Neural progenitor cell (in vitro differentiated cells): ENCODE data around the gene ME2. TPM values are rescaled to one million over a fixed set of nuclear protein-coding genes. Genes with fewer than 3 reads are reported as not detected.

Source experiments
- DNase-seq: peaks from one replicate; pipeline ENCODE4 v3.0.0-alpha.2; 2016; ENCODE audit warnings: low spot score
- H2AFZ ChIP-seq: fragments of 200-600 bp; sonication (generic); replicated peaks from 2 replicates; pipeline ENCODE4 v1.6.1; 2016; ENCODE audit warnings: antibody characterized with exemption
- H3F3A ChIP-seq: fragments of 200-600 bp; sonication (generic); 2 replicates; pipeline ENCODE4 v1.6.1; 2016; ENCODE audit warnings: antibody characterized with exemption, low read depth
- H3K27ac ChIP-seq: fragments of 200-600 bp; sonication (generic); 2 replicates; pipeline ENCODE4 v1.5.1; 2016; ENCODE audit warnings: mild to moderate bottlenecking
- H3K27me3 ChIP-seq: fragments of 200-600 bp; sonication (generic); 2 replicates; pipeline ENCODE4 v1.6.1; 2016; ENCODE audit warnings: mild to moderate bottlenecking, moderate library complexity
- H3K36me3 ChIP-seq: fragments of 200-600 bp; sonication (generic); 2 replicates; pipeline ENCODE4 v1.5.1; 2016
- H3K4me1 ChIP-seq: fragments of 200-600 bp; sonication (generic); 2 replicates; pipeline ENCODE4 v1.6.1; 2016; ENCODE audit warnings: mixed run types
- H3K4me2 ChIP-seq: fragments of 200-600 bp; sonication (generic); 2 replicates; pipeline ENCODE4 v1.6.1; 2016
- H3K4me3 ChIP-seq: fragments of 200-600 bp; sonication (generic); 2 replicates; pipeline ENCODE4 v1.5.1; 2016
- H3K79me2 ChIP-seq: fragments of 200-600 bp; sonication (generic); 2 replicates; pipeline ENCODE4 v1.6.1; 2016; ENCODE audit warnings: low read depth
- H3K9ac ChIP-seq: fragments of 200-600 bp; sonication (generic); 2 replicates; pipeline ENCODE4 v1.6.1; 2016
- H3K9me3 ChIP-seq: fragments of 200-600 bp; sonication (generic); 2 replicates; pipeline ENCODE4 v1.5.1; 2016; ENCODE audit warnings: low read depth
- H4K20me1 ChIP-seq: fragments of 200-600 bp; sonication (generic); 2 replicates; pipeline ENCODE4 v1.6.1; 2016; ENCODE audit warnings: low read depth
- H3K27ac Mint-ChIP-seq: 3 replicates; pipeline ENCODE4 v1.8.0; 2021; ENCODE audit warnings: mixed read lengths
- H3K27me3 Mint-ChIP-seq: 2 replicates; pipeline ENCODE4 v1.8.0; 2022; ENCODE audit warnings: low read depth, mild to moderate bottlenecking, inconsistent platforms, moderate library complexity, mixed read lengths; ENCODE audit not compliant: insufficient read depth
- H3K36me3 Mint-ChIP-seq: 3 replicates; pipeline ENCODE4 v1.8.0; 2021; ENCODE audit warnings: mixed read lengths
- H3K4me1 Mint-ChIP-seq: 3 replicates; pipeline ENCODE4 v1.8.0; 2021; ENCODE audit warnings: mixed read lengths
- H3K4me3 Mint-ChIP-seq: 3 replicates; pipeline ENCODE4 v1.8.0; 2021; ENCODE audit warnings: mild to moderate bottlenecking, moderate library complexity, mixed read lengths
- H3K9me3 Mint-ChIP-seq: 3 replicates; pipeline ENCODE4 v1.8.0; 2020; ENCODE audit warnings: mixed read lengths
- EZH2 ChIP-seq: fragments of 200-600 bp; sonication (generic); IDR thresholded peaks from 2 replicates; pipeline ENCODE4 v1.6.1; 2017; ENCODE audit warnings: antibody characterized with exemption, mild to moderate bottlenecking, moderate library complexity
- EZH2phosphoT487 ChIP-seq: fragments of 200-600 bp; sonication (generic); IDR thresholded peaks from 2 replicates; pipeline ENCODE4 v1.6.1; 2017; ENCODE audit warnings: antibody characterized with exemption
- total RNA-seq: library from RNA; depleted of rRNA; stranded (reverse); fragments of >200 nt; gene quantifications from 2 replicates; pipeline ENCODE4 v1.2.3, GENCODE V29; 2015; ENCODE audit warnings: low replicate concordance
- TF ChIP-seq, protein P1 (sequence below): fragments of 200-600 bp; sonication (generic); IDR thresholded peaks from 2 replicates; pipeline ENCODE4 v1.5.1; 2017; ENCODE audit warnings: antibody characterized with exemption, mild to moderate bottlenecking

The ME2 gene
- total RNA-seq, 1 donor from 2014 or later, result 129 TPM

DNA sequence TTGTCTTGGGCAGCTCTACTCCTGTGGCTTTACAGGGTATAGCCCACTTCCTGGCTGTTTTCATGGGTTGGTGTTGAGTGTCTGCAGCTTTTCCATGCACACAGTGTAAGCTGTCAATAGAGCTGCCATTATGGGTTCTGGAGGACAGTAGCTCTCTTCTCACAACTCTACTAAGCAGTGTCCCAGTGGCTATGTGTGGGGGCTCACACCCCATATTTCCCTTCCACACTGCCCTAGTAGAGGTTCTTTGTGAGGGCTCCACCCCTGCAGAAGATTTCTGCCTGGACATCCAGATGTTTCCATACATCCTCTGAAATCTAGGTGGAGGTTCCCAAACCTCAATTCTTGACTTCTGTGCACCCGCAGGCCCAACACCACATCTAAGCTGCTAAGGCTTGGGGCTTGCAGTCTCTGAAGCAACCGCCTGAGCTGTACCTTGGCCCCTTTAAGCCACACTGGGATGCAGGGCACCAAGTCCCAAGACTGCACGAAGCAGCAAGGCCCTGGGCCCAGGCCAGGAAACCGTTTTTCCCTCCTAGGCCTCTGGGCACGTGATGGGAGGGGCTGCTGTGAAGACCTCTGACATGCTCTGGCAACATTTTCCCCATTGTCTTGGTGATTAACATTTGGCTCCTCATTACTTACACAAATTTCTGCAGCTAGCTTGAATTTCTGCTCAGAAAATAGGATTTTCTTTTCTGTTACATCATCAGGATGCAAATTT, 98.3 kb downstream of the ME2 start:
- no peaks in the 10 kb centered on the region for H3K9me3 ChIP-seq
- no peak overlapping the region for H3K4me3 Mint-ChIP-seq
- H3K27ac ChIP-seq, result no peak overlapping the region
- H3K4me1 Mint-ChIP-seq, result no peaks in the 10 kb centered on the region
- no peak overlapping the region for H3K4me3 ChIP-seq
- no peaks in the 10 kb centered on the region for H3K27me3 ChIP-seq
- no peaks in the 10 kb centered on the region for H3F3A ChIP-seq
- H3K79me2 ChIP-seq, result no peaks in the 10 kb centered on the region
- DNase-seq, result no peak
- no peak overlapping the region for H3K27ac Mint-ChIP-seq
- no peaks in the 10 kb centered on the region for H4K20me1 ChIP-seq
- H3K36me3 Mint-ChIP-seq, result peaks cover 56% of the 10 kb centered on the region
- H3K4me2 ChIP-seq, result no peak overlapping the region
- peaks cover 25% of the 10 kb centered on the region for H3K9me3 Mint-ChIP-seq
- peaks cover 22% of the 10 kb centered on the region for H3K36me3 ChIP-seq
- TF ChIP-seq, protein P1, sequence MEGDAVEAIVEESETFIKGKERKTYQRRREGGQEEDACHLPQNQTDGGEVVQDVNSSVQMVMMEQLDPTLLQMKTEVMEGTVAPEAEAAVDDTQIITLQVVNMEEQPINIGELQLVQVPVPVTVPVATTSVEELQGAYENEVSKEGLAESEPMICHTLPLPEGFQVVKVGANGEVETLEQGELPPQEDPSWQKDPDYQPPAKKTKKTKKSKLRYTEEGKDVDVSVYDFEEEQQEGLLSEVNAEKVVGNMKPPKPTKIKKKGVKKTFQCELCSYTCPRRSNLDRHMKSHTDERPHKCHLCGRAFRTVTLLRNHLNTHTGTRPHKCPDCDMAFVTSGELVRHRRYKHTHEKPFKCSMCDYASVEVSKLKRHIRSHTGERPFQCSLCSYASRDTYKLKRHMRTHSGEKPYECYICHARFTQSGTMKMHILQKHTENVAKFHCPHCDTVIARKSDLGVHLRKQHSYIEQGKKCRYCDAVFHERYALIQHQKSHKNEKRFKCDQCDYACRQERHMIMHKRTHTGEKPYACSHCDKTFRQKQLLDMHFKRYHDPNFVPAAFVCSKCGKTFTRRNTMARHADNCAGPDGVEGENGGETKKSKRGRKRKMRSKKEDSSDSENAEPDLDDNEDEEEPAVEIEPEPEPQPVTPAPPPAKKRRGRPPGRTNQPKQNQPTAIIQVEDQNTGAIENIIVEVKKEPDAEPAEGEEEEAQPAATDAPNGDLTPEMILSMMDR, result no peak
- no peak for TF ChIP-seq EZH2
- TF ChIP-seq EZH2phosphoT487, result no peak
- H2AFZ ChIP-seq, result no peak overlapping the region
- H3K27me3 Mint-ChIP-seq, result no peaks in the 10 kb centered on the region
- H3K9ac ChIP-seq, result no peak overlapping the region
- no peaks in the 10 kb centered on the region for H3K4me1 ChIP-seq

DNA sequence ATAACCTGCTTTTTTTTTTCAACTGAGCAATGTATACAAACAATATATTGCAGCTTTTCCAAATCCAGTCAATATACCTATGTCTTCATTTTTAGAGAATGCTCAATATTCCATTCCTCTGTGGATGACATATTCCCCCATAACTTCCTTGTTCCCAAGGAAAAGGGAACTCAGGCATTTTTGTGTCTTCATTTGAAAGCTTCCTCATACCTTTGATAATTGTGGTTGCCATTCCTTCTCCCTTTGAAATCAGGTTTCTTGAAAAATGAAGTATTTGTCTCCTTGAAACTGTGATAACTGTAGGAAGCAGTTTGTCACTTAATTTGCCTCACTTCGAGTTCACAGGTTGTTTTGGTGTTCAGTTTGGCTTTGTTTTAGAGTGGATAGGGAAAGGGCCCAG, 102.5 kb downstream of the ME2 start:
- no peak overlapping the region for H3K4me3 ChIP-seq
- H3K9ac ChIP-seq, result no peak overlapping the region
- TF ChIP-seq EZH2 (no peak), EZH2phosphoT487 (no peak)
- TF ChIP-seq, protein P1, result no peak
- Mint-ChIP-seq H3K4me1 (no peaks in the 10 kb centered on the region), H3K4me3 (no peak overlapping the region), H3K27me3 (no peaks in the 10 kb centered on the region), H3K27ac (no peak overlapping the region), H3K9me3 (peaks cover 16% of the 10 kb centered on the region), H3K36me3 (peaks cover 52% of the 10 kb centered on the region)
- H3K79me2 ChIP-seq, result no peaks in the 10 kb centered on the region
- no peaks in the 10 kb centered on the region for H3K9me3 ChIP-seq
- peaks cover 13% of the 10 kb centered on the region for H3K36me3 ChIP-seq
- no peak overlapping the region for H3K4me2 ChIP-seq
- no peaks in the 10 kb centered on the region for H3K27me3 ChIP-seq
- DNase-seq, result no peak
- H4K20me1 ChIP-seq, result no peaks in the 10 kb centered on the region
- H3K27ac ChIP-seq, result no peak overlapping the region
- no peaks in the 10 kb centered on the region for H3F3A ChIP-seq
- no peaks in the 10 kb centered on the region for H3K4me1 ChIP-seq
- no peak overlapping the region for H2AFZ ChIP-seq

DNA sequence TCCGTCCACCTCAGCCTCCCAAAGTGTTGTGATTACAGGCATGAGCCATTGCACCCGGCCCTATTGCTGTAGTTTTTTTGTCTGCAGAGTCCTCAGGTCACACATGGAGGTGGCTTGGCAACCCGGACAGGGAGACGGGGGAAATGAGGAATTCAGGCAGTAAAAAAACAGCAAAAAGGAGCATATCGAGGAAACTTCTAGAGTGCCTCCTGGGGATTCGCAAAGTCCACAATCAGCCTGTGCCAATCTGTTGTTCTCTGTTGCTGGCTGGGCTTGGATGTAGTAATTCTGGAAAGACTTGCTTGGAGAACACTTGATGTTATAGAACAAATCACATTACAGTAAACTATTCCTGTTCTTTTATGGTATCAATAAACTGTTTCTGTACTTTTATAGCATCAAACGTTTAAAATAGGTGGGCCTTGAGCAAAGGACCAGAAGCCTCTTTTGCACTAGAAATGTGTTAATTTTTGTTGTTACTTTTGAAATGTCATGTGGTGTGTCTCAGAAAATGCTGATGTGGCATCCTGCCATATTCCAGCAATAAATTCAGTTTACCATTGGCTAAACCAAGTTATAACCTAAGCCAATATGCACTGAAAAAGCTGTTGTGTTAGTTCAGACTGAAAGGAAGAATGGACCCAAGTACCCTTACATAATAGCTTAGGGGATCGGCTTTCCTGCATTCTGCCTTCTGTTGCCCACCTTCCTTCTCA, 103.3 kb downstream of the ME2 start:
- no peak for DNase-seq
- Histone ChIP-seq H3F3A (no peaks in the 10 kb centered on the region), H4K20me1 (no peaks in the 10 kb centered on the region), H3K4me1 (no peaks in the 10 kb centered on the region), H3K9ac (no peak overlapping the region), H3K36me3 (peaks cover 5% of the 10 kb centered on the region), H2AFZ (no peak overlapping the region), H3K27ac (no peak overlapping the region), H3K4me2 (no peak overlapping the region), H3K4me3 (no peak overlapping the region), H3K27me3 (no peaks in the 10 kb centered on the region), H3K79me2 (no peaks in the 10 kb centered on the region), H3K9me3 (no peaks in the 10 kb centered on the region)
- TF ChIP-seq, protein P1, result no peak
- TF ChIP-seq EZH2 (no peak), EZH2phosphoT487 (no peak)
- Mint-ChIP-seq H3K27me3 (no peaks in the 10 kb centered on the region), H3K9me3 (peaks cover 9% of the 10 kb centered on the region), H3K27ac (no peak overlapping the region), H3K4me3 (no peak overlapping the region), H3K4me1 (no peaks in the 10 kb centered on the region), H3K36me3 (peaks cover 50% of the 10 kb centered on the region)
